ENCODE results near the gene HSF2BP. TPM values are rescaled to one million over a fixed set of nuclear protein-coding genes. Genes with fewer than 3 reads are reported as not detected.

HSF2BP gene
- total and polyA plus RNA-seq, 2 donors (not counting 1 experiment from before 2014, with no cell fraction given), result 0.49 TPM

GRCh38 chr21:43624339-43624738, 34.9 kb downstream of the HSF2BP start:
- Histone ChIP-seq H3K36me3 (replicated peaks in 1 of 2; ENCODE audit: control extremely low read depth in 1 of 2, control insufficient read depth in 1 of 2, extremely low read depth in 1 of 2, insufficient read depth in 2 of 2, low read length in 1 of 2) (no peaks in the 10 kb centered on the region), H3K27me3 (replicated peaks in 1 of 4; ENCODE audit: control extremely low read depth in 1 of 4, control insufficient read depth in 3 of 4, insufficient read depth in 4 of 4, low read length in 3 of 4) (no peaks in the 10 kb centered on the region), H3K4me2 (replicated peaks; ENCODE audit: low read depth, low read length, poor library complexity, severe bottlenecking) (no peak overlapping the region), H3K4me1 (ENCODE audit: control insufficient read depth in 2 of 2, insufficient read depth in 2 of 2, low read length in 2 of 2) (peaks cover 5% of the 10 kb centered on the region in 2 donors), H4K20me1 (ENCODE audit: control insufficient read depth, insufficient read depth, low read length, poor library complexity, severe bottlenecking) (no peaks in the 10 kb centered on the region), H2AFZ (ENCODE audit: insufficient read depth, low read depth, low read length, poor library complexity, severe bottlenecking) (no peak overlapping the region), H3K27ac (ENCODE audit: low read length in 2 of 2) (no peak overlapping the region), H3K79me2 (ENCODE audit: control insufficient read depth, insufficient read depth, low read length) (no peaks in the 10 kb centered on the region), H3K9me3 (ENCODE audit: control extremely low read depth in 1 of 3, control insufficient read depth in 2 of 3, insufficient read depth in 1 of 3, low read length in 2 of 3) (peaks cover 0 to 14% (median 6%) of the 10 kb centered on the region in 3 donors), H3K9ac (ENCODE audit: low read length) (no peak overlapping the region), H3K4me3 (ENCODE audit: control extremely low read depth in 1 of 5, extremely low read depth in 1 of 5, insufficient read depth in 1 of 5, low read depth in 2 of 5, low read length in 4 of 5) (no peak overlapping the region)
- Mint-ChIP-seq H3K27me3 (peaks cover 11% of the 10 kb centered on the region), H3K27ac (no peak overlapping the region), H3K9me3 (ENCODE audit: insufficient read depth) (peaks cover 14% of the 10 kb centered on the region), H3K4me3 (no peak overlapping the region), H3K4me1 (peaks cover 20% of the 10 kb centered on the region)
- ChIA-PET POLR2A (no interaction called here), CTCF (no interaction called here)
- no peak for ATAC-seq (ENCODE audit: low read depth)
- no peak for TF ChIP-seq EZH2 (IDR thresholded peaks at IDR 0.05; ENCODE audit: borderline replicate concordance, insufficient read depth, low read depth, low read length, poor library complexity, severe bottlenecking)
- TF ChIP-seq, protein P1, sequence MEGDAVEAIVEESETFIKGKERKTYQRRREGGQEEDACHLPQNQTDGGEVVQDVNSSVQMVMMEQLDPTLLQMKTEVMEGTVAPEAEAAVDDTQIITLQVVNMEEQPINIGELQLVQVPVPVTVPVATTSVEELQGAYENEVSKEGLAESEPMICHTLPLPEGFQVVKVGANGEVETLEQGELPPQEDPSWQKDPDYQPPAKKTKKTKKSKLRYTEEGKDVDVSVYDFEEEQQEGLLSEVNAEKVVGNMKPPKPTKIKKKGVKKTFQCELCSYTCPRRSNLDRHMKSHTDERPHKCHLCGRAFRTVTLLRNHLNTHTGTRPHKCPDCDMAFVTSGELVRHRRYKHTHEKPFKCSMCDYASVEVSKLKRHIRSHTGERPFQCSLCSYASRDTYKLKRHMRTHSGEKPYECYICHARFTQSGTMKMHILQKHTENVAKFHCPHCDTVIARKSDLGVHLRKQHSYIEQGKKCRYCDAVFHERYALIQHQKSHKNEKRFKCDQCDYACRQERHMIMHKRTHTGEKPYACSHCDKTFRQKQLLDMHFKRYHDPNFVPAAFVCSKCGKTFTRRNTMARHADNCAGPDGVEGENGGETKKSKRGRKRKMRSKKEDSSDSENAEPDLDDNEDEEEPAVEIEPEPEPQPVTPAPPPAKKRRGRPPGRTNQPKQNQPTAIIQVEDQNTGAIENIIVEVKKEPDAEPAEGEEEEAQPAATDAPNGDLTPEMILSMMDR (IDR thresholded peaks at IDR 0.05), result no peak
- DNase-seq, result no peak
- 94% methylated on average over 2 of the region's 4 CpGs for WGBS (ENCODE audit: insufficient coverage)
- intact Hi-C loops (cut with micrococcal nuclease), result no loop called here

DNA sequence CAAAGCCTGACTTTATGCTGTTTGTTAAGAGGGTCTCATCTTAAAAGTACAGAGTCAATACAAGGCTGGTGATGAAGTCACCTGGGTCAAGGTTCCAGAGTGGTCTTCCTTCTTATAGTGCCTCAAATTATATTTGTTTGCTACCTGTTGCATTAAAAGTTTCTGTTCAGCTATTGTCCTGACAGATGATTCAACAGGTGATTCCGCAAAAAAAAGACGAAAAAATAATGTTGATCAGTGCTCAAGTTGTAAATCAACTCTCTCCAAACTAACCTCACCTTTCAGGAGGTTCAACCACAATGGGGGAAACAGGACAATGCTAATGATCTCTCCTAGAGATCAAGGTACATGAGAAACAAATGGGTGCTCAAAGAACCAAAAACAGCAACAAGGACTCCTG, 35.7 kb downstream of the HSF2BP start:
- WGBS (ENCODE audit: insufficient coverage), result 83% methylated on average over 1 of the region's 2 CpGs
- H3K79me2 ChIP-seq (ENCODE audit: control insufficient read depth, insufficient read depth, low read length), result no peaks in the 10 kb centered on the region
- no peaks in the 10 kb centered on the region for H4K20me1 ChIP-seq (ENCODE audit: control insufficient read depth, insufficient read depth, low read length, poor library complexity, severe bottlenecking)
- ChIA-PET CTCF (no interaction called here), POLR2A (no interaction called here)
- H3K27ac ChIP-seq (ENCODE audit: low read length in 2 of 2), result no peak overlapping the region
- Mint-ChIP-seq H3K27ac (no peak overlapping the region), H3K9me3 (ENCODE audit: insufficient read depth) (peaks cover 14% of the 10 kb centered on the region), H3K4me1 (peaks cover 20% of the 10 kb centered on the region), H3K27me3 (peaks cover 11% of the 10 kb centered on the region), H3K4me3 (no peak overlapping the region)
- H3K9me3 ChIP-seq (ENCODE audit: control extremely low read depth in 1 of 3, control insufficient read depth in 2 of 3, insufficient read depth in 1 of 3, low read length in 2 of 3), result peaks cover 0 to 14% (median 6%) of the 10 kb centered on the region in 3 donors
- ATAC-seq (ENCODE audit: low read depth) (no peak), DNase-seq (no peak)
- H3K4me1 ChIP-seq (ENCODE audit: control insufficient read depth in 2 of 2, insufficient read depth in 2 of 2, low read length in 2 of 2), result peaks cover 5% of the 10 kb centered on the region in 2 donors
- no peak for TF ChIP-seq EZH2 (IDR thresholded peaks at IDR 0.05; ENCODE audit: borderline replicate concordance, insufficient read depth, low read depth, low read length, poor library complexity, severe bottlenecking)
- TF ChIP-seq, protein P1 (IDR thresholded peaks at IDR 0.05), result no peak
- H3K9ac ChIP-seq (ENCODE audit: low read length), result no peak overlapping the region
- H2AFZ ChIP-seq (ENCODE audit: insufficient read depth, low read depth, low read length, poor library complexity, severe bottlenecking), result no peak overlapping the region
- intact Hi-C loops (cut with micrococcal nuclease), result no loop called here
- no peak overlapping the region for H3K4me2 ChIP-seq (replicated peaks; ENCODE audit: low read depth, low read length, poor library complexity, severe bottlenecking)
- H3K36me3 ChIP-seq (replicated peaks in 1 of 2; ENCODE audit: control extremely low read depth in 1 of 2, control insufficient read depth in 1 of 2, extremely low read depth in 1 of 2, insufficient read depth in 2 of 2, low read length in 1 of 2), result no peaks in the 10 kb centered on the region
- H3K27me3 ChIP-seq (replicated peaks in 1 of 4; ENCODE audit: control extremely low read depth in 1 of 4, control insufficient read depth in 3 of 4, insufficient read depth in 4 of 4, low read length in 3 of 4), result no peaks in the 10 kb centered on the region
- no peak overlapping the region for H3K4me3 ChIP-seq (ENCODE audit: control extremely low read depth in 1 of 5, extremely low read depth in 1 of 5, insufficient read depth in 1 of 5, low read depth in 2 of 5, low read length in 4 of 5)
